Measurements from ENCODE around the gene TCF12. TPM values are rescaled to one million over a fixed set of nuclear protein-coding genes. Genes with fewer than 3 reads are reported as not detected.
A peak's percentile ranks its signal among the peaks of the same experiment; 100 is the strongest.

The TCF12 gene
- total RNA-seq, 4 donors from 2014 or later, result 105 to 446 (median 180) TPM

GRCh38 chr15:57045741-57046382, 127.4 kb downstream of the TCF12 start:
- Histone ChIP-seq H3K9me3 (no peaks in the 10 kb centered on the region), H3K4me3 (no peak overlapping the region), H3K36me3 (no peaks in the 10 kb centered on the region), H3K27ac (no peak overlapping the region), H3K27me3 (no peaks in the 10 kb centered on the region), H3K4me1 (peaks cover 0 to 13% (median 0%) of the 10 kb centered on the region in 4 donors)
- WGBS, 2 donors (ENCODE audit: low coverage in 1 of 2), result 74 to 84% methylated on average over 3 to 5 of the region's 5 CpGs
- intact Hi-C loops (cut with DNase I; ENCODE audit: low total_unique reads), result no loop called here
- in situ Hi-C loops (cut with MboI; ENCODE audit: low pct_ligation_motif_present in 1 of 4, low pct_unique_long_range_greater_than_20kb in 1 of 4, low sequenced_read_pairs in 3 of 4), result no loop called here
- no peak for DNase-seq
- TF ChIP-seq POLR2A (IDR thresholded peaks at IDR 0.05), result no peak
- no peak for TF ChIP-seq EP300 (IDR thresholded peaks at IDR 0.05; ENCODE audit: low read depth)
- TF ChIP-seq CTCF (IDR thresholded peaks at IDR 0.05), result no peak
- no peak for TF ChIP-seq POLR2AphosphoS5 (IDR thresholded peaks at IDR 0.05)

- in situ Hi-C loops (cut with MboI; ENCODE audit: low pct_ligation_motif_present in 1 of 4, low pct_unique_long_range_greater_than_20kb in 1 of 4, low sequenced_read_pairs in 3 of 4) (no loop called here), intact Hi-C loops (cut with DNase I; ENCODE audit: low total_unique reads) (no loop called here)
Measured at GRCh38 chr15:57048930-57049549, 130.6 kb downstream of the TCF12 start.

GRCh38 chr15:57053470-57053869, 135.0 kb downstream of the TCF12 start:
- Histone ChIP-seq H3K27ac (peak overlapping the region in 1 of 4 donors; percentile 24), H3K9me3 (no peaks in the 10 kb centered on the region), H3K27me3 (no peaks in the 10 kb centered on the region), H3K4me1 (peaks cover 7 to 54% (median 22%) of the 10 kb centered on the region in 4 donors), H3K4me3 (no peak overlapping the region), H3K36me3 (no peaks in the 10 kb centered on the region)
- intact Hi-C loops (cut with DNase I; ENCODE audit: low total_unique reads), result no loop called here
- no peak for DNase-seq
- TF ChIP-seq CTCF (IDR thresholded peaks at IDR 0.05) (no peak), EP300 (IDR thresholded peaks at IDR 0.05; ENCODE audit: low read depth) (no peak), POLR2AphosphoS5 (IDR thresholded peaks at IDR 0.05) (no peak), POLR2A (IDR thresholded peaks at IDR 0.05) (no peak)
- 45 to 50% methylated on average over 4 of the region's 4 CpGs for WGBS, 2 donors (ENCODE audit: low coverage in 1 of 2)
- in situ Hi-C loops (cut with MboI; ENCODE audit: low pct_ligation_motif_present in 1 of 4, low pct_unique_long_range_greater_than_20kb in 1 of 4, low sequenced_read_pairs in 3 of 4), result no loop called here

More at GRCh38 chr15:57048930-57049549, 130.6 kb downstream of the TCF12 start:
- WGBS, 2 donors (ENCODE audit: low coverage in 1 of 2), result 86 to 88% methylated on average over 6 of the region's 6 CpGs
- Histone ChIP-seq H3K27me3 (no peaks in the 10 kb centered on the region), H3K4me1 (peaks cover 4 to 21% (median 8%) of the 10 kb centered on the region in 4 donors), H3K4me3 (no peak overlapping the region), H3K36me3 (no peaks in the 10 kb centered on the region), H3K27ac (no peak overlapping the region), H3K9me3 (no peaks in the 10 kb centered on the region)
- DNase-seq, result no peak
- TF ChIP-seq CTCF (IDR thresholded peaks at IDR 0.05), result no peak
- no peak for TF ChIP-seq POLR2A (IDR thresholded peaks at IDR 0.05)
- no peak for TF ChIP-seq EP300 (IDR thresholded peaks at IDR 0.05; ENCODE audit: low read depth)
- TF ChIP-seq POLR2AphosphoS5 (IDR thresholded peaks at IDR 0.05), result no peak

GRCh38 chr15:57054204-57054750, 135.8 kb downstream of the TCF12 start:
- H3K4me1 ChIP-seq, result peaks cover 7 to 58% (median 22%) of the 10 kb centered on the region in 4 donors
- TF ChIP-seq POLR2A (IDR thresholded peaks at IDR 0.05), result no peak
- WGBS, 2 donors (ENCODE audit: low coverage in 1 of 2), result 55 to 60% methylated on average over 1 of the region's 1 CpG
- H3K27ac ChIP-seq, result peak overlapping the region in 1 of 4 donors; percentile 24
- no peak for DNase-seq
- intact Hi-C loops (cut with DNase I; ENCODE audit: low total_unique reads) (no loop called here), in situ Hi-C loops (cut with MboI; ENCODE audit: low pct_ligation_motif_present in 1 of 4, low pct_unique_long_range_greater_than_20kb in 1 of 4, low sequenced_read_pairs in 3 of 4) (no loop called here)
- no peaks in the 10 kb centered on the region for H3K9me3 ChIP-seq
- no peaks in the 10 kb centered on the region for H3K27me3 ChIP-seq
- H3K36me3 ChIP-seq, result no peaks in the 10 kb centered on the region
- H3K4me3 ChIP-seq, result no peak overlapping the region

All from transverse colon (tissue), 4 donors.